ENCODE results near the gene LAX1. TPM values are rescaled to one million over a fixed set of nuclear protein-coding genes. Genes with fewer than 3 reads are reported as not detected.

Gene LAX1
- total and polyA plus RNA-seq, 10 of the 15 experiments (the other 5 are each of a cell fraction or from before 2014, with no cell fraction given) = 2.1 to 15.0 (median 9.0) TPM

DNA sequence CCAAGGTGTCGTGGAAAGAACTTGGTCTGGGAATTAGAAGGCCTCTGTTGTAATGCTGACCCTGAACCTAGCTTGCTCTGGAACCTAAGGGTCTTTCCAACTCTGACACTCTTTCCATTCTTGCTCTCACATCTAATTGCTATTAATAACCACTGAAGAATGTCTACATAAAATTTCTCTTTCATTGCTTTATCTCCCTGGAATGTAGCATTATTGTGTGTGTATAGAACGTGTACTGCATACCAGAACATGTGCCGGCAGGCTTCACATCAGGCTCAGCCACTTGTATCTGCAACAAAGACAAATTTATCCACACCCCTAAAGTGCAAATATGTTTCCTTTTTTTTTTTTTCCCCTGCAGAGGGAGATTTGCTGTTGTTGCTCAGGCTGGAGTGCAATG lies 13.9 kb upstream of the LAX1 start:
- FAIRE-seq = no peak
- Histone ChIP-seq H3K27me3 (replicated peaks in 1 of 2; ENCODE audit: control insufficient read depth in 2 of 2, insufficient read depth in 2 of 2, low read length in 1 of 2) (no peaks in the 10 kb centered on the region), H3K4me1 (ENCODE audit: control insufficient read depth, insufficient read depth, low read length) (peaks cover 19% of the 10 kb centered on the region), H3K4me2 (ENCODE audit: control insufficient read depth, insufficient read depth) (no peak overlapping the region), H4K20me1 (ENCODE audit: control insufficient read depth, insufficient read depth) (no peaks in the 10 kb centered on the region), H3K27ac (ENCODE audit: control insufficient read depth, insufficient read depth) (no peak overlapping the region), H3K79me2 (ENCODE audit: control insufficient read depth, insufficient read depth, low read length) (no peaks in the 10 kb centered on the region), H3K4me3 (no peak overlapping the region), H3K9ac (ENCODE audit: control insufficient read depth, insufficient read depth, low read length) (no peak overlapping the region), H3K9me3 (replicated peaks; ENCODE audit: control insufficient read depth, insufficient read depth, low read length) (no peaks in the 10 kb centered on the region), H2AFZ (ENCODE audit: control insufficient read depth, low read depth, low read length) (no peak overlapping the region), H3K36me3 (ENCODE audit: control insufficient read depth in 2 of 2, insufficient read depth in 2 of 2, low read length in 1 of 2) (no peaks in the 10 kb centered on the region)
- DNase-seq (ENCODE audit: low read depth, low spot score) = no peak
- no peak for ATAC-seq
- SMC1A ChIA-PET (ENCODE audit: uncharacterized antibody, unreplicated experiment) = interaction anchor here (1.0 kb wide), 2 partner anchors 9 to 43 kb away, joined by 3 read pairs; no protein-coding TSS in a partner anchor
- RAD21 ChIA-PET (ENCODE audit: unreplicated experiment) = no interaction called here
- CTCF ChIA-PET = no interaction called here
- POLR2A ChIA-PET = interaction anchor here (0.6 to 1.5 kb wide), 3 partner anchors 14 to 288 kb away, joined by 3 to 9 read pairs (median 5); partner anchors contain the start of gene LAX1
- intact Hi-C loops (cut with micrococcal nuclease; ENCODE audit: unreplicated experiment) (no loop called here), in situ Hi-C loops (cut with MboI) (no loop called here)
- no TSS peak for BruUV-seq (replicated peaks)
- 96% methylated on average over 3 of the region's 3 CpGs for WGBS (ENCODE audit: insufficient coverage, insufficient replicate concordance, low lambda C conversion rate, missing lambda C conversion rate)
- no peak for TF ChIP-seq EZH2 (IDR thresholded peaks at IDR 0.05; ENCODE audit: borderline replicate concordance, control insufficient read depth, low read depth, low read length)
- TF ChIP-seq CBX5 (IDR thresholded peaks at IDR 0.05; ENCODE audit: low read depth) = no peak
- TF ChIP-seq PAX8 (IDR thresholded peaks at IDR 0.05) = no peak
- TF ChIP-seq SUZ12 (IDR thresholded peaks at IDR 0.05; ENCODE audit: unreplicated experiment) = no peak
- no peak for TF ChIP-seq NBN (IDR thresholded peaks at IDR 0.05)
- TF ChIP-seq BHLHE40 (IDR thresholded peaks at IDR 0.05; ENCODE audit: borderline replicate concordance in 1 of 2, low read depth in 2 of 2, low read length in 1 of 2) = no peak
- no peak for TF ChIP-seq TAF1 (IDR thresholded peaks at IDR 0.05; ENCODE audit: borderline replicate concordance, low read depth, low read length)
- TF ChIP-seq, protein P1, sequence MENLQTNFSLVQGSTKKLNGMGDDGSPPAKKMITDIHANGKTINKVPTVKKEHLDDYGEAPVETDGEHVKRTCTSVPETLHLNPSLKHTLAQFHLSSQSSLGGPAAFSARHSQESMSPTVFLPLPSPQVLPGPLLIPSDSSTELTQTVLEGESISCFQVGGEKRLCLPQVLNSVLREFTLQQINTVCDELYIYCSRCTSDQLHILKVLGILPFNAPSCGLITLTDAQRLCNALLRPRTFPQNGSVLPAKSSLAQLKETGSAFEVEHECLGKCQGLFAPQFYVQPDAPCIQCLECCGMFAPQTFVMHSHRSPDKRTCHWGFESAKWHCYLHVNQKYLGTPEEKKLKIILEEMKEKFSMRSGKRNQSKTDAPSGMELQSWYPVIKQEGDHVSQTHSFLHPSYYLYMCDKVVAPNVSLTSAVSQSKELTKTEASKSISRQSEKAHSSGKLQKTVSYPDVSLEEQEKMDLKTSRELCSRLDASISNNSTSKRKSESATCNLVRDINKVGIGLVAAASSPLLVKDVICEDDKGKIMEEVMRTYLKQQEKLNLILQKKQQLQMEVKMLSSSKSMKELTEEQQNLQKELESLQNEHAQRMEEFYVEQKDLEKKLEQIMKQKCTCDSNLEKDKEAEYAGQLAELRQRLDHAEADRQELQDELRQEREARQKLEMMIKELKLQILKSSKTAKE (IDR thresholded peaks at IDR 0.05; ENCODE audit: low read depth, poor library complexity, severe bottlenecking) = no peak
- TF ChIP-seq, protein P2, sequence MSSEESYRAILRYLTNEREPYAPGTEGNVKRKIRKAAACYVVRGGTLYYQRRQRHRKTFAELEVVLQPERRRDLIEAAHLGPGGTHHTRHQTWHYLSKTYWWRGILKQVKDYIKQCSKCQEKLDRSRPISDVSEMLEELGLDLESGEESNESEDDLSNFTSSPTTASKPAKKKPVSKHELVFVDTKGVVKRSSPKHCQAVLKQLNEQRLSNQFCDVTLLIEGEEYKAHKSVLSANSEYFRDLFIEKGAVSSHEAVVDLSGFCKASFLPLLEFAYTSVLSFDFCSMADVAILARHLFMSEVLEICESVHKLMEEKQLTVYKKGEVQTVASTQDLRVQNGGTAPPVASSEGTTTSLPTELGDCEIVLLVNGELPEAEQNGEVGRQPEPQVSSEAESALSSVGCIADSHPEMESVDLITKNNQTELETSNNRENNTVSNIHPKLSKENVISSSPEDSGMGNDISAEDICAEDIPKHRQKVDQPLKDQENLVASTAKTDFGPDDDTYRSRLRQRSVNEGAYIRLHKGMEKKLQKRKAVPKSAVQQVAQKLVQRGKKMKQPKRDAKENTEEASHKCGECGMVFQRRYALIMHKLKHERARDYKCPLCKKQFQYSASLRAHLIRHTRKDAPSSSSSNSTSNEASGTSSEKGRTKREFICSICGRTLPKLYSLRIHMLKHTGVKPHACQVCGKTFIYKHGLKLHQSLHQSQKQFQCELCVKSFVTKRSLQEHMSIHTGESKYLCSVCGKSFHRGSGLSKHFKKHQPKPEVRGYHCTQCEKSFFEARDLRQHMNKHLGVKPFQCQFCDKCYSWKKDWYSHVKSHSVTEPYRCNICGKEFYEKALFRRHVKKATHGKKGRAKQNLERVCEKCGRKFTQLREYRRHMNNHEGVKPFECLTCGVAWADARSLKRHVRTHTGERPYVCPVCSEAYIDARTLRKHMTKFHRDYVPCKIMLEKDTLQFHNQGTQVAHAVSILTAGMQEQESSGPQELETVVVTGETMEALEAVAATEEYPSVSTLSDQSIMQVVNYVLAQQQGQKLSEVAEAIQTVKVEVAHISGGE (CRISPR knock-in tag; IDR thresholded peaks at IDR 0.05) = no peak
- TF ChIP-seq EGR1 (IDR thresholded peaks at IDR 0.05; ENCODE audit: borderline replicate concordance in 1 of 2, low read depth in 2 of 2, low read length in 2 of 2) = no peak
- TF ChIP-seq HCFC1 (IDR thresholded peaks at IDR 0.05; ENCODE audit: low read length) = no peak
- TF ChIP-seq CBFB (IDR thresholded peaks at IDR 0.05; ENCODE audit: low read depth) = no peak
- no peak for TF ChIP-seq ASH2L (IDR thresholded peaks at IDR 0.05; ENCODE audit: borderline replicate concordance, low read depth)
- no peak for TF ChIP-seq SMAD1 (IDR thresholded peaks at IDR 0.05; ENCODE audit: low read depth, partially characterized antibody)
- TF ChIP-seq POU2F2 (IDR thresholded peaks at IDR 0.05; ENCODE audit: borderline replicate concordance, low read depth, low read length) = no peak
- TF ChIP-seq ZBED1 (IDR thresholded peaks at IDR 0.05; ENCODE audit: borderline replicate concordance) = no peak
- no peak for TF ChIP-seq ZNF622 (IDR thresholded peaks at IDR 0.05)
- TF ChIP-seq CHD1 (IDR thresholded peaks at IDR 0.05; ENCODE audit: low read depth, low read length) = no peak

Measured in GM12878 (cell line).